Liver (tissue), 9 donors: ENCODE data around the gene IFNA8. TPM values are rescaled to one million over a fixed set of nuclear protein-coding genes. Genes with fewer than 3 reads are reported as not detected.

Experiments
- DNase-seq: peaks from one replicate; pipeline ENCODE4 v3.0.0-alpha.2; 2017; ENCODE audit warnings: low spot score
- H3K27ac ChIP-seq, 2 donors: one replicate each; pipeline ENCODE4 v1.7.0; 2013; ENCODE audit warnings: inconsistent platforms in 2 of 2, low read length in 2 of 2, control low read depth in 1 of 2, low read depth in 1 of 2, mild to moderate bottlenecking in 1 of 2
- H3K27me3 ChIP-seq, 4 donors: one replicate each; pipeline versions ENCODE4 v1.6.1 to v1.7.0; 2013; ENCODE audit warnings: low read length in 3 of 4, inconsistent platforms in 1 of 4, mild to moderate bottlenecking in 1 of 4, moderate library complexity in 1 of 4; ENCODE audit not compliant: control insufficient read depth in 4 of 4, insufficient read depth in 4 of 4
- H3K36me3 ChIP-seq, 4 donors: one replicate each; pipeline versions ENCODE4 v1.6.1 to v1.7.0; 2013; ENCODE audit warnings: low read length in 3 of 4, mild to moderate bottlenecking in 3 of 4, low read depth in 1 of 4, moderate library complexity in 1 of 4; ENCODE audit not compliant: control insufficient read depth in 4 of 4, insufficient read depth in 3 of 4
- H3K4me1 ChIP-seq, 4 donors: one replicate each; pipeline versions ENCODE4 v1.6.1 to v1.7.0; 2013; ENCODE audit warnings: low read length in 3 of 4, mild to moderate bottlenecking in 3 of 4, moderate library complexity in 1 of 4; ENCODE audit not compliant: control insufficient read depth in 4 of 4, insufficient read depth in 4 of 4
- H3K4me3 ChIP-seq, 3 donors: one replicate each; pipeline versions ENCODE4 v1.6.1 to v1.7.0; 2013; ENCODE audit warnings: low read length in 3 of 3, control low read depth in 1 of 3, low read depth in 1 of 3, mild to moderate bottlenecking in 1 of 3
- H3K9ac ChIP-seq, 2 donors: one replicate each; pipeline ENCODE4 v1.7.0; 2013; ENCODE audit warnings: low read length in 2 of 2, mild to moderate bottlenecking in 2 of 2, moderate library complexity in 2 of 2, control low read depth in 1 of 2, low read depth in 1 of 2
- H3K9me3 ChIP-seq, 4 donors: one replicate each; pipeline versions ENCODE4 v1.6.1 to v1.7.0; 2013; ENCODE audit warnings: low read length in 3 of 4; ENCODE audit not compliant: control insufficient read depth in 4 of 4
- ATF3 ChIP-seq: IDR thresholded peaks from 2 replicates; pipeline ENCODE4 v1.6.1; 2016; ENCODE audit warnings: antibody characterized with exemption
- CTCF ChIP-seq: fragments of 150-350 bp; IDR thresholded peaks from 2 replicates; pipeline ENCODE4 v1.5.1; 2017; ENCODE audit warnings: improper control_type of control experiment, low read depth, low read length; ENCODE audit not compliant: missing input control
- EGR1 ChIP-seq, 2 donors: IDR thresholded peaks; 2 replicates each; pipeline ENCODE4 v1.6.1; 2016 to 2018; ENCODE audit warnings: antibody characterized with exemption in 2 of 2, low read depth in 2 of 2
- FOXA1 ChIP-seq: IDR thresholded peaks from 2 replicates; pipeline ENCODE4 v1.6.1; 2016; ENCODE audit warnings: antibody characterized with exemption
- FOXA2 ChIP-seq: IDR thresholded peaks from 2 replicates; pipeline ENCODE4 v1.6.1; 2016; ENCODE audit warnings: antibody characterized with exemption
- GABPA ChIP-seq, 2 donors: IDR thresholded peaks in 1 of 2; conservative IDR thresholded peaks in 1 of 2; 2 replicates each; pipeline ENCODE4 v1.6.1; 2016; ENCODE audit warnings: antibody characterized with exemption in 2 of 2, mild to moderate bottlenecking in 1 of 2, moderate library complexity in 1 of 2
- HNF4A ChIP-seq, 2 donors: conservative IDR thresholded peaks; 2 replicates each; pipeline ENCODE4 v1.6.1; 2016; ENCODE audit warnings: antibody characterized with exemption in 2 of 2, mild to moderate bottlenecking in 2 of 2
- HNF4G ChIP-seq: IDR thresholded peaks from 2 replicates; pipeline ENCODE4 v1.6.1; 2016; ENCODE audit warnings: antibody characterized with exemption
- JUND ChIP-seq, 2 donors: IDR thresholded peaks; 2 replicates each; pipeline ENCODE4 v1.6.1; 2016; ENCODE audit warnings: antibody characterized with exemption in 2 of 2
- MAX ChIP-seq: IDR thresholded peaks from 2 replicates; pipeline ENCODE4 v1.6.1; 2016; ENCODE audit warnings: antibody characterized with exemption
- NR2F2 ChIP-seq: IDR thresholded peaks from 2 replicates; pipeline ENCODE4 v1.6.1; 2016; ENCODE audit warnings: antibody characterized with exemption
- RAD21 ChIP-seq, 2 donors: IDR thresholded peaks; 2 replicates each; pipeline ENCODE4 v1.6.1; 2016; ENCODE audit warnings: antibody characterized with exemption in 2 of 2, mild to moderate bottlenecking in 2 of 2
- REST ChIP-seq: IDR thresholded peaks from 2 replicates; pipeline ENCODE4 v1.6.1; 2016; ENCODE audit warnings: antibody characterized with exemption, mild to moderate bottlenecking
- RXRA ChIP-seq, 2 donors: IDR thresholded peaks; 2 replicates each; pipeline ENCODE4 v1.6.1; 2017 to 2018; ENCODE audit warnings: antibody characterized with exemption in 2 of 2, mild to moderate bottlenecking in 1 of 2
- SP1 ChIP-seq: IDR thresholded peaks from 2 replicates; pipeline ENCODE4 v1.6.1; 2018; ENCODE audit warnings: antibody characterized with exemption, mild to moderate bottlenecking
- TAF1 ChIP-seq: conservative IDR thresholded peaks from 2 replicates; pipeline ENCODE4 v1.6.1; 2016; ENCODE audit warnings: antibody characterized with exemption, mild to moderate bottlenecking
- YY1 ChIP-seq: IDR thresholded peaks from 2 replicates; pipeline ENCODE4 v1.6.1; 2016; ENCODE audit warnings: antibody characterized with exemption, mild to moderate bottlenecking
- ZBTB33 ChIP-seq: IDR thresholded peaks from 2 replicates; pipeline ENCODE4 v1.6.1; 2016; ENCODE audit warnings: antibody characterized with exemption
- WGBS: extraction: QIAGEN DNeasy Blood & Tissue Kit; methylation state at CpG from one replicate; pipeline ENCODE4 v1.1.7; 2013; 5-methylcytosine and 5-hydroxymethylcytosine counted together
- polyA plus RNA-seq, 2 donors: library from polyadenylated mRNA; stranded (reverse) in 1 of 2; unstranded in 1 of 2; fragments of 200-250 nt in 1 of 2; fragments of >200 nt in 1 of 2; fragmentation: Nextera tagmentation in 1 of 2; extraction: Ambion mirVana in 1 of 2; gene quantifications; one replicate each; pipeline versions ENCODE4 v1.2.1 to v1.2.3, GENCODE V29; 2013 to 2015
- total RNA-seq, 2 donors: library from RNA; depleted of rRNA; stranded (reverse); fragments of >200 nt; gene quantifications; one replicate each; pipeline ENCODE4 v1.2.3, GENCODE V29; 2014
- donor health status: healthy.
- donor health status: healthy.
- donor health status: healthy.
- donor health status: healthy.
- donor health status: healthy.

Gene IFNA8
- total and polyA plus RNA-seq, 4 donors = not detected

GRCh38 chr9:21454149-21454548, 45.2 kb downstream of the IFNA8 start:
- no peaks in the 10 kb centered on the region for H3K9me3 ChIP-seq
- no peak for TF ChIP-seq HNF4G
- no peak for TF ChIP-seq HNF4A (conservative IDR thresholded peaks at IDR 0.05)
- TF ChIP-seq YY1 = no peak
- TF ChIP-seq ZBTB33 = no peak
- TF ChIP-seq REST = no peak
- TF ChIP-seq RAD21 (IDR thresholded peaks at IDR 0.05) = no peak
- TF ChIP-seq RXRA (IDR thresholded peaks at IDR 0.05) = no peak
- no peak for TF ChIP-seq EGR1 (IDR thresholded peaks at IDR 0.05; ENCODE audit: low read depth in 2 of 2)
- no peak for TF ChIP-seq FOXA1
- no peak for TF ChIP-seq CTCF
- no peak for TF ChIP-seq TAF1
- no peak for TF ChIP-seq SP1
- TF ChIP-seq MAX = no peak
- TF ChIP-seq JUND (IDR thresholded peaks at IDR 0.05) = no peak
- TF ChIP-seq FOXA2 = no peak
- TF ChIP-seq NR2F2 = no peak
- TF ChIP-seq GABPA (IDR thresholded peaks at IDR 0.05 in 1 of 2, conservative IDR thresholded peaks at IDR 0.05 in 1 of 2) = no peak
- TF ChIP-seq ATF3 = no peak
- H3K4me3 ChIP-seq = no peak overlapping the region
- no peak overlapping the region for H3K27ac ChIP-seq
- no peak for DNase-seq
- WGBS = 57% methylated on average over 2 of the region's 2 CpGs
- no peak overlapping the region for H3K9ac ChIP-seq
- H3K4me1 ChIP-seq = no peaks in the 10 kb centered on the region
- no peaks in the 10 kb centered on the region for H3K36me3 ChIP-seq
- H3K27me3 ChIP-seq = no peaks in the 10 kb centered on the region
